Measurements from ENCODE around the gene SPATA32. TPM values are rescaled to one million over a fixed set of nuclear protein-coding genes. Genes with fewer than 3 reads are reported as not detected.

The SPATA32 gene
- not detected in 2 replicates for total RNA-seq

GRCh38 chr17:45261577-45262515 is at the start of gene SPATA32:
Gene SPATA32 (minus strand): TSS chr17:45262094. CDS start chr17:45262016, 78 bp downstream.

GRCh38 chr17:45221081-45222013 is 40.5 kb downstream of the SPATA32 start, which contains the start of gene FMNL1:
Gene FMNL1 (plus strand): TSS chr17:45221885. CDS start chr17:45222125, 240 bp downstream.

Other genes with a start within 250 kb of the SPATA32 start
- gene DCAKD, start 210.5 kb downstream of the SPATA32 start, total RNA-seq = 32.9 and 39.8 TPM in 2 replicates
- 78.5 and 91.4 TPM in 2 replicates for gene NMT1, start 200.8 kb downstream of the SPATA32 start, total RNA-seq
- 17.9 and 27.4 TPM in 2 replicates for gene PLCD3, start 129.6 kb downstream of the SPATA32 start, total RNA-seq
- gene ACBD4, start 126.4 kb downstream of the SPATA32 start, total RNA-seq = 3.3 and 6.5 TPM in 2 replicates
- gene HEXIM1, start 113.6 kb downstream of the SPATA32 start, total RNA-seq = 10.1 and 11.1 TPM in 2 replicates
- gene HEXIM2, start 100.2 kb downstream of the SPATA32 start, total RNA-seq = 1.5 and 2.6 TPM in 2 replicates
- 0.98 and 1.5 TPM in 2 replicates for gene FMNL1, start 40.2 kb downstream of the SPATA32 start, total RNA-seq
- 3.8 and 3.9 TPM in 2 replicates for gene MAP3K14, start 54.9 kb upstream of the SPATA32 start, total RNA-seq
- gene ARHGAP27, start 170.8 kb upstream of the SPATA32 start, total RNA-seq = 29.8 and 39.6 TPM in 2 replicates
- 27.0 and 29.9 TPM in 2 replicates for gene PLEKHM1, start 228.6 kb upstream of the SPATA32 start, total RNA-seq